Activated T-cell treated with anti-CD3 and anti-CD28 coated beads for 48 hours (primary cell): ENCODE results near the gene DNALI1.

Experiments used
- DNase-seq: peaks from one replicate; pipeline ENCODE4 v3.0.0-alpha.2; 2020; ENCODE audit warnings: low read depth

DNALI1 gene

DNA sequence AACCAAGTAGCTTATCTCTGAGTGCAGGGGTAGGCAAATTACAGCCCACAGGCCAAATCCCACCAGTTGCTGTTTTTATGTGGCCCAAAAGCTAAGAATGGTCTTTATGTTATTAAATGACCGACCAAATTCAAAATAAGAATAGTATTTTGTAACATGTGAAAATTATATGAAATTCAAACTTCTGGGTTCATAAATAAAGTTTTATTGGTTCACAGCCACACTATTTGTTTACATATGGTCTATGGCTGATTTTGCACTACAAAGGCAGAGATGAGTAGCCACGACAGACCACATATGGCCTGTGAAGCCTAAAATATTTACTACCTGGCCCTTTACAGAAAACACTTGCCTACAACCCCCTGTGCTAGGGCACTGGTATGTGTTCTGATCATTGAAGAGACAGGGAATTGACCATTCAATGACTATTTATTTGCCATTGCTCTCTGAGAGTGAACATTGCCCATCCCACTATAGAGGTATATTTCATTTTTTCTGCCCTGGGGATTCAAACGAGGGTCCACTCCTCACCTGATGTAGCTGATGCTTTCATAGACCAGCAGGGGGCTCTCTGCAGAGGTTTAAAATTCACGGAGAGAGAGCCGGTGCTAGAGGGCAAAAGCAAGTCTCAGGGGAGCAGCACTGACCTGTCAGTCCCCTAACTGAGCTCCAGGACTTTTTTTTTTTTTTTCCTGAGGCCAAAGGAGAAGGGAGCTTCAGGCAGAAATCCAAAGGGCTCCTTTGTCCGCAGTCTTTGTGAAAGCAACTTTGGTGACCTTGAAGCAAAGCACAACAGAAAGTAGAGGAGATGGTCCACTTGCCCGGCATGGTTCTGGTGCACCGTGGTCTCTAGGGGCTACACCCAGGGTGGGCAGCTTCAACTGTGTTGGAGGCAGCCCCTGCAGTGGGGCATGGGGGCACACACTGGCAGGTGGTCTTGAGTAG lies 46.3 kb downstream of the DNALI1 start:
- DNase-seq = peak; percentile 12

DNA sequence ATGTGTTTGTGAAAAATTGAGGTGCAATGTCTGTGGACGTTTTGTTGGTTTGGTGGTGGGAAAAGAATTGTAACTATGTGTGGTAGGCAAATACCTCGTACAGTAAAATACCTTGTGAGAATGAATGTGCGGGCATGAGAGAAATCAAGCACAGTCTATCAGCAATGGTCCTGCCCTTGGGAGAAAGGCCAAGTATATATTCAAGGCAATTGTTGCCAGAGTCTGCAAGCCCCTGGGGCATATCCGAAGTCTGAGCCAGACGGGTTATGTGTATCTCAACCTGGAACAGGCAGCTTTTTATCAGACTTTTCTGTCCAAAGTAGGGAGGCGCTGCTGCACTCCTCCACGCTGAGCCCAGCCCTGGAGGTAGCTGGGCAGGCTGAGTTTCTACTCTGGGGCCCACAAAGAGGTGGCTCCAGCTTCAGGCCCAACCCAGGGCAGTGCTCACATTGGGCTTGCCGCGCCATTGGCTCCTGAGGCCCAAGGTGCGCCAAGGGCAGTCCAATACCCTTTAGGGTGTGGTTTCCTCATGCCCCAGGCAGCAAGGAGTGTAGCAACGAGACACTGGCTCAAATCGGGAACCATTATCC lies 48.4 kb downstream of the DNALI1 start:
- DNase-seq = no peak

DNA sequence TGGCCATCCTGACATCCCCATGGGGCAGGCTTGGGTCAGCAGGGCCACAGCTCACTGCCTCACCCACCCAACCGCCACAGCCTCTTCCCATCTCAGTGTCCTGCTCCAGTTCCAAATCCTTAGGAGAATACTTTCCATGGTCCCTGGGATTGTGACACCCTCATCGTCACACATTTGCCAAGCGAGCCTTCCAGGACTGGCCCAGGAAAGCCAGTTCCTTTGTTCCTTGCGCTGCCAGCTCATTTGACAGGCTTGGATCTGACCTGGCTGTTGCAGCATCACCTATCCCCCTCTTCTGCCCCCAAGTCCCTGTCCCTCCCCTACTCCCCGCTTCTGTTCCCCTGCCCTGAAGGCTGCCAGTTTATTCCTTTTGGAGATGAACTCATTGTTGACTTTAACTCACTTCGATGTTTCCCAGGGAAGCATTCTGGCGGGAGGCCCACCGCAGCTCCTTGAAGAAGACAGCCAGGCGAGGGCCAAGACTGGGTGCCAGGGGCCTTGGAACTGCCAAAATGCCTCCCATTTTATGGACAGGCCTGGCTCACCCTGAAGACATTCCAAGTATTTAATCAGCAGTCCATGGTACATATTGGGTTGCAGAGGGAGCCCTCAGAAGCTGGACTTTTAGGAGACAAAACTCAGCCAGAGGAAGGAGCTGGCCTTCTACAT lies 49.2 kb downstream of the DNALI1 start:
- no peak for DNase-seq

DNA sequence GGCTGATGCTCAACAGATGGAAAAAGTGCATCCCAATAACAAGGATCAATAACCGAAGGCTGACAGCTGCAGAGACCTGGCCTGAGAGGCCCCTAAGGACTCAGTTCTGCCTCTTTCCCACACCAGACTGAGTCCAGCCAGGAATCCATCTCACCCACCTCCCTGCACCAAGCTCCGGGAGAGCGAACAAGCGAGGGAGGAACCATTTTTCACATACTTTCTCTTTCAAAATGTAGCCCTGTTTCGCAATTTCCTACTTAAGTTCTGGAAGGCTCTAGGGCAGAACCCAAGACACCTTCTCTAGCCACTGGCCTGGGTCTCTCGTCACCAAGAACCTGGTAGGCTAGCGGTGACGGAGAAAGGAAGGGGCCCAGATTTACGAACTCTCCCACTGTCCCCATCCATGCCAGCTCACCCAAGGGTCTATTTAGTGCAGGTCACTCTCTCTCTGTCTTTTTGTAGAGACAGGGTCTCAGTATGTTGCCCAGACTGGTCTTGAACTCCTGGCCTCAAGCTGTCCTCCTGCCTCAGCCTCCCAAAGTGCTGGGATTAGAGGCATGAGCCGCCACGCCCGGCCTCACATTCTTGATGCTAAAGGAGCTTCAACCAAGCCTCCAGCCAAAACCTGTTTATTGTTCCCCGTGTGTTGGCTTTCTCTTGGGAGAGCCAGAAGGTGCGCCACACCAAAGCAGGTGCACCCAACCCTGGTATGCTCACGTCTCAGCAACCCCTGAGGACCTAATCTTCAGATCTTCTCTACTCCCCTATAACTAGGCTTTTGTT lies 49.9 kb downstream of the DNALI1 start:
- DNase-seq = no peak

DNA sequence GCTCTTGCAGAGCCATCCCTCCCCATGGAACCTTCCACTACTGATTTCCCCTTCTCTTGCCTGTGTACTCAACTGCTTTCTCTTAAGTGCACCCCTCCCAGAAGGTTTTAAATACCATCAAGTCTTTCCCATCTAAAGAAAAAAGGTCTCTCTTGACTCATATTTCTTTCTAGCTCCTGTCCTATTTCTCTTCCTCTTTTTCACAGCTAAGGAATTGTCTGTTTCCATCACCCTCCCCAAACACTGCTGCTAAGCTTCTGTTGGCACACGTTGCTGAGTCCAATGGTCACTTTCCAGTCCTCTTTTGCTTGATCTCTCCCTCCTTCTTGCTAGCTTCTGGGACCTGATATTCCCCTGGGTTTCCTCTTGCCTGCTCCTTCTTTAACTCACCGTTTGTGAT lies 52.3 kb downstream of the DNALI1 start:
- DNase-seq = no peak

DNA sequence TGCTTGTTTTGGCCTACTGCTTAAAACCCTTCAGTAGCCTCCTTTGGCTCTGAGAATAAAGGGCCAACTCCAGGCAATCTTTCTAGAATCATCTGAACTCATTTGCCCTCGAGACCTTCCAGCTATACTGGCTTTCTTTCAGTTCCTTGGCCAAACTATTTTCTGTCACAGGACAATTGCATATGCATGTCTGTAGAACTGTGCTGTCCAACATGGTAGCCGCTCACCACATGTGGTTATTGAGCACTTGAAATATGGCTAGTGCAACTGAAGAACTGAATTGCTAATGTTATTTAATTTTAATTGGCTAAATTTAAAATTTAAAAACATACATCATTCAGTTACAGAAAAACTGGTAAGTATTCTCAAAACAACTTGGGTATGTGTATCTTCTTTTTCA lies 53.3 kb downstream of the DNALI1 start:
- no peak for DNase-seq

DNA sequence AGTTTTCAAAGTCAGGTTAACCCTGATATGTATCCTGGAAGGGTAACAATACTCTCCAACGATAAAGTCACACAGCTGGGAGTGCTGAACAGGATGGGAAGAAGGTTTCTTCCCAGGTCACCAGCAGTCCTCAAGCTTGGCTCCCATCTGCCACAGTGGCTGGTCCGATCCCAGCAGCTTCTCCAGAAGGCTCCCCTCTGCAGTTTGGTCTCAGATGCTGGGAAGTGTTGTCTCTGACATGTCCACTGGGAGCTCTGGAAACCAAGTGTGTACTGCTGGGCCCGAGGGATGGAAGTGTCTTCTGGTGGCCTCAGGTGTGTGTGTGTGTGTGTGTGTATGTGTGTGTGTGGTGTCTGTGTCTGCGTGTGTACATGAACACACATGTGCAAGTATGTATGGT lies 55.4 kb downstream of the DNALI1 start:
- DNase-seq = no peak

DNA sequence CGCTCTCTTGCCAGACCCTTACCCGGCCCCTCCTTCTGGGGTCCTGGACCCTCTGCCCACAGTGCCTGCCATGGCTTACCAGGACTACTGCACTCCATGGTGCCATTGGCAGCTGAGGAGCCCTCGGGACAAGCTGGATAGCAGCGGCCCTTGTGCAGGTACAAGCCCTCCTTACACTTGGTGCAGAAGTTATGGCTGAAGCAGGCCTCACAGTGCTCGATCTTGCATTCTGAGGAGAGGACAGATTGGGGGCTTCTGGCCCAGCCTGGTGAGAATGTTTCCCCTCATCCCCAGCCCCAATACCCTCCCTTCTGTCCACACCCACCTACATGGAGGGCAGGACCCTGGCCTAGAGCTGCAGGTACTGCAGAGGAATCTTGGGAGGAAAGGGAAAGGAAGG lies 57.4 kb downstream of the DNALI1 start:
- DNase-seq = no peak

DNA sequence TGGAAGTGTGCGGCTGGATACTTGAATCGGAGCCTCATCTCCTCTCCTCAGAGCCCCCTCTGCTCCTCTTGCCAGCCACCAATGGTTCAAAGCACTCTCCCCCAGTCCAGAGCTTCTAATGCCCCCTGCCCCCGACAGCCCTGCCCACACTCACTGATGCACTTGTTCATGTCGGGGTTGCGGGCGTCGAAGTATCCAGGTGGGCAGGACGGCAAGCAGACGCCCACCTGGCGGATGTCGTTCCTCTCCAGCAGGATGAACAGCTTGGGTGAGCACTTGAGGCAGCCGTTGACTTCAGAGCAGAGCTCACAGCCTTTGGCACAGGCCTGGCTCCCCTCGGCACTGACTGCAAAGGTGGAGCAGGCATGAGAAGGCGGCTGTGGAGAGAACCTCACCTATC lies 59.6 kb downstream of the DNALI1 start:
- no peak for DNase-seq
